ENCODE measurements around the gene MGST2. TPM values are rescaled to one million over a fixed set of nuclear protein-coding genes. Genes with fewer than 3 reads are reported as not detected.

Gene MGST2
- total RNA-seq, 4 donors from 2014 or later: 22.4 to 73.7 (median 40.2) TPM

DNA sequence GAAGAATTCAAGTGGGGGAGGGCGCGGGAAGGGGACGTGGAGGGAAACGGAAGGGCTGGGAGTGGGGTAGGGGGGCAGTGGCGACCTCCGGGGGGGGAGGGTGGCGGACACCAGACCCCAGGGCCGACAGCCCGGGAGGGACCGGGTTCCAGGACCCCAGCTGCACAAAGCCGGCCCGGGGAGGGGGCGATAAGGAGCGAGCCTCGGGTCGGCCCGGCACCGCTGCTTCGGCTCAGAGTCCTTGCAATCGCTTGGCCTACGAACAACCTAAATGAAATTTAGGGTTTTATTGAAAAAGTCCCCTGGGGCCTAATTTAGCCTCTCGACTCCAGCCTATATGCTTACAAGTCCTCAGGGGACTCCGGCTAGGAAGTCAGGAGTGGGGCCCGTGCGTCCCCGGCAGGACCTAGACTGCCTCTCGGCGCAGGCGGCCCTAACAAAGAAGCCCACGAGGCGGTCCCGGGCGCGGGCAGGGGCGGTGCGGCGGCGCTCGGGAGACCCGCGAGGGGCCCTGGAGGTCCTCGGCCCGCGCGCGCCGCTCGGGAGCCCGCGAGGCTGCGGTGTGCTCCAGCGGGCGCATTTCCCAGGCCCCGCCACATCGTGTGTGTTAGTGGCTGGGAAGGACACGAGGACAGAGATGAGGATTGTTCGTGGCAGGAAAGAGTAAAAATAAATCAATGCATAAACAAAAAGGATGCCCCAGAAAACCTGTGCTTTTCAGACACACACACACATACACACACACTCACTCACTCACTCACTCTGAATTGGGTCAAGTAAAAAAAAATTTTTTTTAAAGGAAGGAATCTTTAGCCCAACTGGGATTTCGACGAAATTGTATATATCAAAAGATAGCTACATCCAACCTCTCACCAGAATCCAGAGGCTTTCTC is 70.0 kb downstream of the MGST2 start:
- TF ChIP-seq, protein P1, sequence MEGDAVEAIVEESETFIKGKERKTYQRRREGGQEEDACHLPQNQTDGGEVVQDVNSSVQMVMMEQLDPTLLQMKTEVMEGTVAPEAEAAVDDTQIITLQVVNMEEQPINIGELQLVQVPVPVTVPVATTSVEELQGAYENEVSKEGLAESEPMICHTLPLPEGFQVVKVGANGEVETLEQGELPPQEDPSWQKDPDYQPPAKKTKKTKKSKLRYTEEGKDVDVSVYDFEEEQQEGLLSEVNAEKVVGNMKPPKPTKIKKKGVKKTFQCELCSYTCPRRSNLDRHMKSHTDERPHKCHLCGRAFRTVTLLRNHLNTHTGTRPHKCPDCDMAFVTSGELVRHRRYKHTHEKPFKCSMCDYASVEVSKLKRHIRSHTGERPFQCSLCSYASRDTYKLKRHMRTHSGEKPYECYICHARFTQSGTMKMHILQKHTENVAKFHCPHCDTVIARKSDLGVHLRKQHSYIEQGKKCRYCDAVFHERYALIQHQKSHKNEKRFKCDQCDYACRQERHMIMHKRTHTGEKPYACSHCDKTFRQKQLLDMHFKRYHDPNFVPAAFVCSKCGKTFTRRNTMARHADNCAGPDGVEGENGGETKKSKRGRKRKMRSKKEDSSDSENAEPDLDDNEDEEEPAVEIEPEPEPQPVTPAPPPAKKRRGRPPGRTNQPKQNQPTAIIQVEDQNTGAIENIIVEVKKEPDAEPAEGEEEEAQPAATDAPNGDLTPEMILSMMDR (IDR thresholded peaks at IDR 0.05; ENCODE audit: low read depth): no peak

DNA sequence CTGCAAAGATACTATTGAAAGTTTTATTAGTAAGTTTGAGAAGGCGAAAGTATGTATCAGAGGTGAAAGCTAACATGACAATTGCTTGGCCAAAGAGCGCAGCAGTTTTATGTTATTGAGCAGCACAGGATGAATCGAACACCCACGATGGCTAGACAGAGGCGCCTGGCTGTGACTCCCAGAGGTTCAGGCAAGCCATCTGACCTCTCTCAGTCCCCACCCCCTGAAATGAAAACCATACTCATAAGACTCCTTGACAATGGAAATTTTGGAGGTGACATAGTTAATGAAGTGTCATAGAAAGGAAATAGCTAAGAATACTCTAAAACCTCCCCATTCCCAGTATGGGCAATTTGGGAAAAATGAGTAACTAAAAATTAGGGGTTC is 70.6 kb downstream of the MGST2 start:
- TF ChIP-seq, protein P1 (IDR thresholded peaks at IDR 0.05; ENCODE audit: low read depth): no peak

DNA sequence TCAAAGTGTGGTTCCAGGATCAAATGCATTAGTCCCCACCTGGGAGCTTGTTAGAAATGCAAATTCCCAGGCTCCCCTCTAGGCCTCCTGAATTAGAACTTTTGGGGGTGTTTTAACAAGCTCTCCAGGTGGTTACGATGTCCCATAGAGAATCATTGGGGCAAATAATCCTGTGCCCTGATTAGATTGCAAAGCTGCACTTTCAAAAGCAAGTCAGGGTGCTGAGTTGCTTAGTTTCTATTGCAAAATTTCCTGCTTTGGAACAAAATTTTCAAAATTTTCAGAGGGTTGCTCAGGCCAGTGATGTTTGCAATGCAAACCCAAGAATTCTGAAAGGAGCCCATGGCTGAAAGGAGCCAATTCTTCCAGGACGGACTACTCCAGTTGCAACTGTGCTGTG is 71.0 kb downstream of the MGST2 start:
- TF ChIP-seq, protein P1 (IDR thresholded peaks at IDR 0.05; ENCODE audit: low read depth): no peak

DNA sequence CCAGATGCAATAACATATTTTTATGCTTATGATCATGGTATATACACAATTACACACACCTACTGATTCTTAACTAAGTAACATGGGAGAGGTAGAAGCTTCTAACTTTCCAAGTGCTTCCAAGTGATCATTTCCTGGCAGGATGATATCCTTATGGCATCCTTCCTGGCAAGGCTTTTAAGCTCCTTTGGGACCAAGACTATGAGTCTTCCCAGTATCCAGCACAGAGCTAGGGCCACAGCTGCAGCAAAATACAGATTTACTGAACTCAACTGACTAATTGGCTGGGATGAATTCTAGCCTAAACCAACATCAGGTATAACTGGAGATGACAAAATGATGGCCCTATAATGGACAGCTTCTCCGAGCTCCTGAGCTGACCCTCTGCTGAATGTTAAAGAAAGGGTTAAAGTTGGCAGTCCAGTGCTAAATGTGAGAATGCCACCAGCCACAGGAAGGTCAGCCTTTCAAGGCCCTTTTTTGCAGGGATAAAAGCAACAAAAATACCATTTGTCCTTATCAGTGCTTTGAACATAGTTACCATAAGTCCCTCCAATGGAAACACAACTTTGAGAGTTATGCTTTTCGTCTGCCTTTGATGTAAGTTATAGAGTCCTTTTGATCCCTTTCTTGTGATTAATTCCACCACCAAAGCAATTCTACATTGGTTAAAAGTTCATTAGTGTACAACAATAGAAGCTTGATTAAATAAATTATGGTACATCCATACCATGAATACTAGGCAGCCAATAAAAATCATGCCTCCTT is 73.4 kb downstream of the MGST2 start:
- TF ChIP-seq, protein P1 (IDR thresholded peaks at IDR 0.05; ENCODE audit: low read depth): no peak

DNA sequence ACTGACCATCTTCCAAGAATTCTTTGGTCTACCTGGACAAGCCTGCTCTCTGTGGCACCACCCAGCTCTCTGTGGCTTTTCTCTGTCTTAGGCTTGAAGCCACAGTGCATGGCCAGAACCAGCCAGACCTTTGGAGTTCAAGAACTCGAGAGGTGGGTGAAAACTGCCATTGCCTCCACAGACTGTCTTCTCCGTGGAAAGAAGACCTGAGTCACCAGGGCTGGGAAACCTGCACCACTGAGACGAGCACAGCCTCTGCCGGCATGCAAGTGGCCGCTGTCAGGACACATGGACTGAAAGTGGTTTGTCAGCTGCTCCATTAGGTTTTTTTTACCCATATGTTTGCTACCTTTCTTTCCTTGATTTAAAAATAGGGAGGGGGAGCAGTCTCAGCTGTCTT is 74.5 kb downstream of the MGST2 start:
- TF ChIP-seq, protein P1 (IDR thresholded peaks at IDR 0.05; ENCODE audit: low read depth): no peak

DNA sequence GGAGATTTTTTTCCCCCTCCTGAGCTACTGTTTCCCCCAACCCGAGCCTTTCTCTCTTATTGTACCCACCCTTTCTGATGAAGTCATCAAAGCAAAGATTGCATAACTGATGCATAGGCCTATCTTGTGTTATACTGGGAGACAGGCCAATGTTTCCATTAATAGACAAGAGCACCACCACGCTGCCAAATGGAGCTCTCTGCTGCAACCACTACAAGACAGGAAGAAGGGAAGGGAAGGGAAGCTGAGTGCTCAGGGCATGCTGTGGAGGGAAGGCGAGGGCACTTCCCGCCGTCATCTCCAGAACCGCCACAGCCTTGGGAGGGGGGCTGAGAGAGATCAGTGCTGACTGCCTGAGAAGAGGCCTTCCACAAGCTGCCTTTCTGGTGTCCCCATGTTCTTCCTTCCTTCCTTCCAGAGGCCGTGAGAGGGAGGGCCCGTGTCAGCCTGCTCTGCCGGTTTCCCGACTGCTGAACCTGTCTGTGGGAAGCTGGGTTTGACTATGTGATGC is 75.0 kb downstream of the MGST2 start:
- TF ChIP-seq, protein P1 (IDR thresholded peaks at IDR 0.05; ENCODE audit: low read depth): no peak

DNA sequence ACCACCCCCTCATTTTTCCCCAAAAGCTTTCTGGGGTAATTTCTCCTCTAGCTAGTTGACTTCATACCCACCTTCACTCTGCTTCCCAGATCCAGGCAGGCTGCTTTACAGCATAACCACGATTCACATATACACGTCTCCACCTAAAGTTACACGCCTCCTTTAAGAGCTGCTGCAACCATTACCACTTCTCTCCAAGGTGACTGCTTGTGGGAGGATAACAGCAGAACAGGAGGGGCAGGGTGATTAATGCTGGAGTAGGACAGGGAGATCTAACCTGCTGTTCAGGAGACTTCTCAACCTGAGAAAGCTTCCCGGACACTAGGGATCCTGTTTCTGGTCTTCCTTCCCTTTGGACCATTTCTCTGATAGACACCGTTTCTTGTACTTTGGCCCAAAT is 77.4 kb downstream of the MGST2 start:
- TF ChIP-seq, protein P1 (IDR thresholded peaks at IDR 0.05; ENCODE audit: low read depth): no peak

Data from subcutaneous adipose tissue (tissue), 4 donors.